Endometrial microvascular endothelial cells (primary cell): ENCODE measurements around the gene GRAMD2B. TPM values are rescaled to one million over a fixed set of nuclear protein-coding genes. Genes with fewer than 3 reads are reported as not detected.
"Not testable (repeated sequence)": the region's sequence is repeated elsewhere in the genome, so short reads cannot be mapped to it uniquely, and the experiment has no call there.

Experiments
- in situ Hi-C: cut with HindIII; loops from 2 replicates; pipeline ENCODE4 v1.10.0; 2017; ENCODE audit warnings: low sequenced_read_pairs, low pct_unique_long_range_greater_than_20kb; ENCODE audit errors: inconsistent ontology term
- total RNA-seq: library from RNA; depleted of rRNA; stranded (reverse); fragments of >200 nt; gene quantifications from one replicate; pipeline ENCODE4 v1.2.3, GENCODE V29; 2015; ENCODE audit errors: inconsistent ontology term

The GRAMD2B gene
- total RNA-seq, 1 donor from 2014 or later = 0.56 TPM

DNA sequence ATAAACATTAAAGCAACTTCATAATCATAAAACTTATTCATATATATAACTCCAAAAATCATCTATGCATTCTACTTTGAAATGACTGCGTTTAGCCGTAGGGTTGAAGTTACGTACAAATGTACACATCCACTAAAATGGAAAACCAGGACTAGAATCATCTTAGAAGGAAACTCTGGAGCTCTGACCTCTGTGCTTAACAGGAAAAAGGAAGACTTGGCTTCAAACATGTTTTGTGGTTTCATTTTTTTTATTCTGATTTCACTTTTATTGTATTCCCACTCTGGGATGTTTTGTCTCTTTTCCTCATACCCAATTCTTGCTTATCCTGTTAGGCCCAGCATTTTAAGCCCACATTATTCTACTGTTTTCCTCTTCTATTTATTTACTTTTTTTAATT is 44.9 kb downstream of the GRAMD2B start:
- in situ Hi-C loops = no loop called here

DNA sequence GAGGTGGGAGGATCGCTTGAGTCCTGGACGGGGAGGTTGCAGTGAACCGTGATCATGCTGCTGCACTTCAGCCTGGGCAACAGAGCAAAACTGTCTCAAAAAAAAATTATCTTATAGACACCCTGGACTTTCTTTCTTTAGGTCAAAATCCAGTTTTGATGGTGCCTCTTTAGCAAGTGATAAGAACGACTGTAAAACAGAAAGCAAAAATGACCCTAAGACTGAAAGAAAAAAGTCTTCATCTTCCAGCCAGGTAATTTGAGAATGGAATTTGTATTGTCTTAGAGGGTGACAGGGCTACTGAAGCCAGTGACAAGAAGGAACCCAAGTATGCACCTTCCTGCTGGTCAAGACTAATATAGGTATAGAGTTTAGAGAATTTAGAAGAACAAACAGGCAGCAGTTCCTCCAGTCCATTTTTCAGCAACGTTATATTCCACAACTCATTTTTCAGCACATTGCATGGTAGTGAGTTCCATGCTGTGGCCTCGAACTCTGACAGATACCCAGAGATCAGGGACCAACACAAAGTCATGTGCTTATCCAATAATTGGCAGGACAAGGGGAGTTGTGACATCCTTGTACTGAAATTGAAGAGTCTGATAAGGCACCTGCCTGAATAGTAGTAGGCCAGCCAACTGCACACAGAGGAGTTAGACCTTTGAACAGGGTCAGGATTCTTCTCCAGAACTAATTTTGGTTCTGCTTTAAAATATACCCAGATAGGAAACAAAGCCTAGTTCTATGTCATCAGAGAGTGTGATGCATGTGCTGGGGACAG is 46.5 kb downstream of the GRAMD2B start:
- in situ Hi-C loops = no loop called here

DNA sequence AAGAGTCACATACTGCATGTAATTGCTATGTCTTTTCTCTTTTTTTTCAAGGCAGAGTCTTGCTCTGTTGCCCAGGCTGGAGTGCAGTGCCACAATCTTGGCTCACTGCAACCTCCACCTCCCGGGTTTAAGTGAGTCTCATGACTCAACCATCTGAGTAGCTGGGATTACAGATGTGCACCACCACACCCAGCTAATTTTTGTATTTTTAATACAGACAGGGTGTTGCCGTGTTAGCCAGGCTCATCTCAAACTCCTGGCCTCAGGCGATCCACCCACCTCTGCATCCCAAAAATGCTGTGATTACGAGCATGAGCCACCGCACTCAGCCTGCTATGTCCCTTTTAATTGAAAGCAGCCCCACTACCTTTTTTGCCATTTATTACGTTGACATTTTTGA is 47.3 kb downstream of the GRAMD2B start:
- in situ Hi-C loops = not testable (repeated sequence)

DNA sequence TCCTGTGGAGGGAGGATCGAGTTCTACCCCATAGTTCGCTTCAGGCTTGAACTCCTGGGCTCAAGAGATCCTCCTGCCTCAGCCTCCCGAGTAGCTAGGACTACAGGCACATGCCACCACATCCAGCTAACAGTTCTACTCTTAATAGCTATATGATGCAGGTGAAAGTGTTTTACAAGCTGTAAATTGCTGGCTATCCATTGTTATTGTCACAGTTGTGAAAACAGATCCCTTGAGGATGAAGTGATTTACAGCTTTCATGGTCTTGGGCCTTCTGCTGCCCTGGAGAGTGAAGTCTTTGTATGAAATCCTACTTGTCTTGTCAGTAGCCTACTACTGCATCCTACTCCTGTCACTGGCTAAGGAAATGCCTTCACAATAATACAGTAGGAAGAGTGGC is 48.0 kb downstream of the GRAMD2B start:
- in situ Hi-C loops = no loop called here

DNA sequence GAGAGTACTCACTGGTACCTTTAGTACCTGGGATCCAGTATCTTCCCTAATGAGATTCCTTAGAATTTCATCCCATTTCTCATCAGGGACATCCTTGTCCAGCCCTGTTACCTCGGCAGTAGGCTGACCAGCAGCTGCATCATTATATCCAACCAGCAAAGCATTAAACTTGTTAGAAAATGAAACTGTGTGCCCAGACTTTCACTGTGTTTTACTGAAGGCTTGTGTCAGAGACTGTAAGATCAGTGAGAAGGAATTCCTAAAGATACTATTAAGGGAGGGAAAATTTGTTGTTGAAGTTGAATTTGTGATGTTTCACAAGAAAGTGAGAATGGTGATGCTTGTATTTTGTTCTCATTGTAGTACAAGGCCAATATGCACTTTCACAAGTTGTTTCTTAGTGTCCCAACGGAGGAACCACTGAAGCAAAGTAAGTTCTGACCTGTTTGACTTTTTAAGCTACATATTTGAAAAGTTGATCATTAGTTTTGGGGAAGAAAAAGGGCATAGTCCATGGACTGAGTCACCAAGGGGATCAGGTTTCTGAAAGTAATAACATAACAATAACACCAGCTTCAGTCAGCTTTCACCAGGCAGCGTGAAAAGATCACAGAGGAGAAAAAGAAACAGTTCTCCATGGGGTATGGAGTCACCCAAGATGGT is 48.8 kb downstream of the GRAMD2B start:
- in situ Hi-C loops = no loop called here

DNA sequence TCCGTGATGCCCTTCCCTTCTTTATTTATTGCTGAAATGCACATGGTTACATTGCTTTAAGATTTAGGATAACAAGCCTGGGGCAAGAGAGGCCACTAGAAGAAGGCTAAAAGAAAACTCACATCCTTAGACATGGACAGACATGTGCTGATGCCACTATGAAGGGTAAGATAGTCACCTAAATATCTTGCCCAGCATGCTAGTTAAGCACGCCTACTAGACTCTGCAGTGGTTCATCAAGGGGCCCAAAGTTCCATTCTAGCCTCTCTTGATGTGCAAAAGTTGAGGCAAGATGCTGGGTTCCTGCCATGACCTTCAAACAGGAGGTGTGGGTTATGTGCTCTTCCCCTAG is 49.3 kb downstream of the GRAMD2B start:
- in situ Hi-C loops = no loop called here

DNA sequence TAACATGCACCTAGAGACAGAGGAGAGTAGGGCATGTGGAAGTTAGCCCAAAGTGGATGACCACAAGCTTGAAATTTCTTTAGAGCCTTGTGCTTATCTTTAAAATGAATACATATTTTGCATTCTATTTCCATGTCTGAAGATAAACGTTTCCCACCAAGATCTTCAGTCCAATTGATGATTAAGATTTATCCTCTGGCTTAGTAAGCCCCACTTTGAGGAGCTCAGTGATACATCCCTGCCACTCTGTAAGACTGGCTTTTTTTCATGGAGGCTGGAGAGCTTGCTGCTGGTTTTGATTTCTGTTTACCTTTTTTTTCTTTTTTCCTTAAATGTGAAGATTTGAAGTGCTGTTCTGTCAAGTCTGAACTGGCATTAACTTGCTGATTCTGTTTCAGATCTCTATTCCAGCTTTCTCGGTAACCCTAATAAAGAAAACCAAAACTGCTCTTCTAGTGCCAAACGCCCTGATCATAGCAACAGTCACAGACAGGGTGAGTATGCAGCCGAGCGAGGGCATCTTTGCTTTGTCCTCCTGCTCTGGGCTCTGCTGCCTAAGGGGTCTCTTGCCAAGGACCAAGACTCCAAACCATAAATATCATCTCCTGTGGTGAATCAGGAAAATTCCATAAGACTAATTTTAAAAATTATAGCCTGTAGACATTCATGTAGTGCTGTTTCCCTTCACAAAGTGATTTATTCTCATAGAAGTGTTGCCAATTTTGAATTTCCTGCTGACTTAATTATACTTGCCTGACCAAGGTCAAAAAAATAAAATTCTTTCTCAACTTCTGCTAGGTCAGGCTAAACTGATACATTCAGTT is 54.3 kb downstream of the GRAMD2B start:
- in situ Hi-C loops = no loop called here

DNA sequence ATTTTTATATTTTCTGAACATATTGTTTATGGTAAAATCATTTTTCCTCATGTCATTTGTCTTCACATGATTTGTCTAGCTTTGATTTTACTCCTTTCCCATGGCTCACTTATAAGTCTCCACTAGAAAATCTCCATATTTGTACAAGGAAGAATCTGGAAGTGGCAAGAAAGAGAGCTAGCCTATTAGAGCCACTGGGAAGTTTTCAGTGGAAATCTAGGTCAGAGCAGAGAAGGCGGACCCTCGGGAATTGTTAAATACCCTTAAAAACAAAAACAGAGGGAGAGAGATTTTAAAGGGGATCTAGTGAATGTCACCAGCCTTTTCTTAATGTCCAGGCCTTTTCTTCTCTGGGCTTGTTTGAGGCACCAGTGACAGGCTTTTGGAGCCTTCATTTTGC is 56.6 kb downstream of the GRAMD2B start:
- in situ Hi-C loops = no loop called here

DNA sequence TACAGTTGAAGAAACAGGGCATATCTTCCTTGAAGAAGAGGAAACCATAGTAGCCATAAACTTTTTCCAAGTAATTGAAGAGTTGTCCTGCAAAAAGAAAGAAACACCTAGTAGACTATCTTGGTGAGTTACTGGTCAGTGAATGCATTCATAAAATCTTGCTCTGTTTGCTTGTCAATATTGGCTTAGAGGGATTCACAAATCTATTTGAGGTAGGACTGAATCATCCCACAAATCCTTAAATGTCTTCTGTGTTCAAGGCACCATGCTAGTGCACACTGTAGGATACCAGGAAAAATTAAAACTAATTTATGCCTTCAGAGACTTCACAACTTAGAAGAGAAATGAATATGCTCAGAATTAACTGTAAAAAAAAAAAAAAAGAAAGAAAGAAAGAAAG is 57.6 kb downstream of the GRAMD2B start:
- in situ Hi-C loops = no loop called here

DNA sequence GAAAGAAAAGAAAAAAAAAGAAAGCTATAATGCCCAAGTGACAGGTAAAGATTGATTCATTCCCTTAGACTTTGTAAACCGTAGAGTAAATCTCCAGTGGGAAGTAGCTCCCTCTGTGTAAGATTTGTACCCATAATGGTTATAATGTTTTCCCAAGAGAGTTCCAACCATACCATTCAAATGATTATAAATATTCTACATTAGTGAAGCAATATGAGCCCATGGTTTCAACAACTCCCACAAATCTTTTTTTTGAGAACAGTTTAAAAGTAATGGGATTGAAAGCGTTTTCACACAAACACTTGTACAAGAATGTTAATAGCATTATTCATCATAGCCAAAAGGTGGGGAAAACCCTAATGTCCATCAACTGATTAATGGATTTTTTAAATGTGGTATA is 58.0 kb downstream of the GRAMD2B start:
- in situ Hi-C loops = no loop called here

DNA sequence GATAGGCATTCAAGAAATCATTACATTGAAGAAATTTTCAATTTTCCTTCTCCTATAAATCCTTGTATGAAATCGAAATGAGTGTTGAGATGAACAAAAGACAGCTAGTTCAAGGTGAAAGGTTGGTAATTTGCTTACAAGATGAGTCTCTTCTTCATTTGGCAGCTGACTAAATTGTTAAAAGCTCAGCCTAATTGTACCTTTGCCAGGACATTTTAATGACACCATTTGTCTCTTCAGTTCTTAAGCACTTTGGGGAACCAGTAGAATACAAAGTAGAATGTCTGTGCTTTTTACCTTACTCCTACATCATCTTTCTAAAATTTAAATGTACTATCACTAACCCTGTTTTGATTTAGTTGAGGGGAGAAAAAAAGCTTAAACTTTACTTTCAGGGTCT is 59.4 kb downstream of the GRAMD2B start:
- in situ Hi-C loops = no loop called here

DNA sequence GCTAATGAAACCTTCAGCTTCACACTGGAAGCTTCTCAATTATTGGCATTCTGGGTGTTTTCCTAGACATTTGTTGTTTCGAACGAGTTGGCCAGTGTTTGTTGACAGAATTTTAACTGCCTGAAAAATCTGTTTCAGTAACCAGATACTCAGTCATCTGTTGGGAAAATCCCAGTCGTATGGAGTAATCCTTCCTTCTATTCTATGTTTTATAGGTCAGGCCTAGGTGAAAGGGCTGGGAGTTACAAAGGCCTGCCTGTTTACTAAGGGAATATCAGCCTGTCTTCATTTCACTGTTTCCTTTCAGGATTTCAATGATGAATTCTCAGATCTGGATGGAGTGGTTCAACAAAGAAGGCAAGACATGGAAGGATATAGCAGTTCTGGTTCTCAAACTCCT is 59.9 kb downstream of the GRAMD2B start:
- in situ Hi-C loops = no loop called here

DNA sequence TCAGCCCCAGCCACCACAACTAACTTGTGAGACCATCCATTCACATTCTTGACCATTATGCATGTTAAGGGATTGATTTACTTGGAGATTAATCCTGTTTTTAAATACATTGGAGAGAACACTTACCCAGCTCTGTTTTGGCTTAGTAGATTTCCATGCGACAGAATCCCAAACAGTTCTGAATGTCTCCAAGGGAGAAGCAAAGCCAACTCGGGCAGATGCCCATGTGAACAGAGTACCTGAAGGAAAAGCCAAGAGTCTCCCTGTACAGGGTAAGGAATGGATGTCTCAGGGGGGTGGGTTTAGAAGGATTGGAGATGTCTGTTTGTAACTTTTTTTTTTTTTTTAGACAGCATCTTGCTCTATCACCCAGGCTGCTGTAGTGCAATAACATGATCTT is 61.0 kb downstream of the GRAMD2B start:
- in situ Hi-C loops = no loop called here

DNA sequence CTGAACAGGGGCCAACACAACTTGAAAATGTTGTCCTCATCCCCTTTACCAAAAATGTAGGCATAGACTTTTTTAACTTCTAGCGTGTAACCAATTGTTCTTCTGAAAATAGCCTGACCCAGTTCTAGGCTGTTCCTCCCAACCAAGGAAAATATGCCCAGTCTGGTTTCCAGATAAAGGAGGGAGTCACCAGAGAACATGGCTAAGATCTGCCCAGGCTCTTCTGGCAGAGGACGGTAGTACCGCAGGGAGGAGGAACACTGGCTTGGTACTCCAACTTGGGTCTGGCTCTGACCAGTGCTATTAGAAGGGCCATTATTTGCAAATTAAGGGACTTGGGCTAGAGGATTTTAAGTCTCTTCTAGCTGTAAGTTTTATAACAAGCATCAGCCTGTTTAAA is 63.1 kb downstream of the GRAMD2B start:
- in situ Hi-C loops = no loop called here

DNA sequence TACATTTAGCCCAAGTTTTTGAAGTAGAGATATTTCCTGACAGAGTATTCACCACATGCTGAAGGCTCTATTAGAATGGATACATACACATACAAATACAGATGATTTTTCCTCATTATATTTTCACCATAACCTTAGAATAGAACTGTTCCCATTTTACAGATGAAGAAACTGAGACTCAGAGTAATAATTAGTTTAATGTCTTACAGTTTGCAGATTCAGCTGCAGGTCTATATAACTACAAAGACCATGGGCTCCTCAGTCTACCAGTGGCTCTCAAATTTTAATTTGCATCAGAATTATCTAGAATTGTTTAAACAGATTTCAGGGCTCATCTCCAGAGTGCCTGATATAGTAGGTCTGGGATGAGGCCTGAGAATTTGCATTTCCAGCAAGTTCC is 64.4 kb downstream of the GRAMD2B start:
- in situ Hi-C loops = no loop called here

DNA sequence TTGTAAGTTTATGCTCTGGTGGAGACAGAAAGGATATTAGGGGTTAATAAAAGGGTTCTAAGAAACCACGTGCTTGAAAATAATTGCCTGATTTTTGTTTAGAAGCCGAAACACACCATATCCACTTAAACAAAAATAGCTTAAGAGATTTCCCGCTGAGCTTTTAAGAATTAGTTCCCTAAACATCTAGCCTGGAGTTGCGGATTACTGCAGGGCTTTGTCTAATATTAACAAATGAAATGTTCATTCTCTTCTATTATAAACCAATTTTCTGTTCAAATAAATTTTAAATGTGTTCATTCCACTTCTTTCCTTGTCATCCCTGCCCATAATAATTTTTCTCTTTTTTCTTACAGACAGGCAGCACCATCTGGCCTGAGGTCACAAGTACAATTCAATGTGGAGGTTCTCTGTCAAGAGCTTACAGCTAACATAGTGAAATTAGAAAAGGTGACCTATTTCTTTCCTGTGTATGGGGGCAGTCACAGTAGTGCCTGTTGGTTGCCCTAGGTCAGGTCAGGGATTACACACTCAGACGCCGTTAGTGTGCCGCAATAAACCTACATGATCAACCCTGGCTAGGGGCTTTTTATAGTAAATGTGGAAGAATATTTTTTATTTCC is 65.3 kb downstream of the GRAMD2B start:
- in situ Hi-C loops = no loop called here

DNA sequence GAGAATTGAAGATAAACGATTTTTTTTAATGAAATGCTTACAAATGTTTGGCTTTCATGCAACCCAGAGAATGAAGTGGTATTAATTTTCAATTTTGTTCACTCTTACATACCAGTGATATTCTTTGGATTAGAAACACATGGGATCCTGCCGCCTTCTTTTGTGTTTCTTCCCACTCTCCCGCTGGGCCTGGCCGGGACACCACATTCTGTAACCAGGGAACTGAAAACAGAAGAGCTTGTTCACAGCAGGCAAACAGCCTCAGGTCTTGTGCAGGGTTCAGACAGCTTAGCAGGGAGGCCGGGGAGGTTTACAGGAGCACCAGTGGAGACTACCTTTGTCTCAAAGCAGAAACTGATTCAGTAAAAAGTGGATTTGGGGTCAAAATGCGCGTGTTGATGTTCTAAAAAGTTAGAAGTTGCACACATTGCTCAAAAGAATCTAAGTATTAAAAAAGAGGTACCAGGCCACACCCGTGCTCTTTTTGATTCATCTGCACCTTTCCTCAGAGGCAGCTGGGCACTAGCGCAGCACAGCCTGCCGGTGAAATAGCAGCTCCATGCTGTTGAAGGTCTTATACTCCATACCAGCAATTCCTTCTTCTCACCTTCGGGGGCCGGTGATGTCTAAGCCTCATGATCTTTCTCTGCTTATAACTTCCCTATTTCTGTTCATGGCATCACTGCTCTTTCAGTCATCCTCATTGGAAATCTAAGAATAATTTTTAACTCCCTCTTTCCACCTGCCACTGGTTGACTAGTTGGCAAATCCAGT is 67.1 kb downstream of the GRAMD2B start:
- in situ Hi-C loops = no loop called here

DNA sequence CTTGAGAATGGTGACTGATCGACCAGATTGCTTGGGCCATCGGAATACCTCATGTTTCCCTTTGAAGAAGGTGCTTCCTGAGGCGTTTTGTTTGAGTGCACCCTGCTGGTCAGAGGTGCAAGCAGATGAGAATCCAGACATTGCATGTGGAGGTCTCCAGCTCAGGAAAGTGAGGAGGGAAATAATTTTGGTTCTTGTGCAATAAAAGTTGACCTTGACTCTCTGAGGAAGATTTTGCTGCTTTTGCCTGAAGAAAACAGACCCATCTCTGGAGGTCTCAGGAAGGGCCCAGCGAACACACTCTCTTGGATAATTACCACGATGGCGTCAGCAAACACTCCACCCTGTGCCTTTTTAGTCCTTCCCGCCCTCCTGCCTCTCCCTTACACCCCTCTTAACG is 69.7 kb downstream of the GRAMD2B start:
- in situ Hi-C loops = no loop called here

DNA sequence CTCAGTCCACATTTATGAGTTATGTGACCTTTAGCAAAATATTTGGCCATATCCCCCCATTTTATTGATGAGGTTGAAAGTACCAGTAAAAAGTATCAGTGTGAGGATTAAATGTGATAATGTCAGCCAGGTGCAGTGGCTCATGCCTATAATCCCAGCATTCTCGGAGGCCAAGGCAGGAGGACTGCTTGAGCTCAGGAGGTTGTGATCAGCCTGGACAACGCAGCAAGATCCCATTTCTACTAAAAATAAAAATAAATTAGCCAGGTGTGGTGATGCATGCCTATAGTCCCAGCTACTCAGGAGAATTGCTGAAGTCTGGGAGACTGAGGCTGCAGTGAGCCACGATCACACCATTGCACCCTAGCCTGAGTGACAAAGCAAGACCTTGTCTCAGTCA is 71.2 kb downstream of the GRAMD2B start:
- in situ Hi-C loops = no loop called here
